ENCODE measurements around the gene RPA4.

- TF ChIP-seq CTCF (IDR thresholded peaks at IDR 0.05; ENCODE audit: insufficient read depth, low read length) (no peak), GABPA (IDR thresholded peaks at IDR 0.05; ENCODE audit: low read depth) (no peak), REST (IDR thresholded peaks at IDR 0.05; ENCODE audit: insufficient replicate concordance, low read depth) (no peak), SPI1 (IDR thresholded peaks at IDR 0.05; ENCODE audit: borderline replicate concordance, low read depth) (no peak)
Measured at GRCh38 chrX:96843566-96843965, 40.1 kb upstream of the RPA4 start.
